ENCODE data around the gene CCT6A. TPM values are rescaled to one million over a fixed set of nuclear protein-coding genes. Genes with fewer than 3 reads are reported as not detected.

The CCT6A gene
- total and polyA plus RNA-seq, 9 of the 15 experiments (the other 6 are each of a cell fraction or from before 2014, with no cell fraction given): 244 to 708 (median 387) TPM

- TF ChIP-seq HSF4 (CRISPR knock-in tag; IDR thresholded peaks at IDR 0.05; ENCODE audit: borderline replicate concordance): no peak
- TF ChIP-seq NFIX (CRISPR knock-in tag; IDR thresholded peaks at IDR 0.05; ENCODE audit: low read depth): no peak
Observed at GRCh38 chr7:56003749-56004148, 47.8 kb upstream of the CCT6A start (continued).

- Histone ChIP-seq H3K4me3 (no peak overlapping the region), H2AFZ (ENCODE audit: low read depth, low read length) (no peak overlapping the region), H3K9me3 (replicated peaks; ENCODE audit: control insufficient read depth, insufficient read depth, low read depth, low read length) (no peaks in the 10 kb centered on the region), H3K79me2 (ENCODE audit: control insufficient read depth, insufficient read depth, low read length) (no peaks in the 10 kb centered on the region), H3K4me1 (replicated peaks in 1 of 2; ENCODE audit: control insufficient read depth in 2 of 2, insufficient read depth in 2 of 2, low read length in 2 of 2) (no peaks in the 10 kb centered on the region; a peak in 1 of 5 replicates), H3K27ac (ENCODE audit: extremely low read depth, low read depth, low read length) (no peak overlapping the region), H3K27me3 (ENCODE audit: control insufficient read depth in 2 of 2, insufficient read depth in 2 of 2, low read length in 2 of 2) (no peaks in the 10 kb centered on the region), H4K20me1 (replicated peaks; ENCODE audit: control insufficient read depth, insufficient read depth, low read length) (no peaks in the 10 kb centered on the region), H3K9me1 (ENCODE audit: control insufficient read depth, insufficient read depth, low read length) (no peaks in the 10 kb centered on the region), H3K36me3 (ENCODE audit: control insufficient read depth, insufficient read depth, low read length) (peaks cover 5% of the 10 kb centered on the region; the same call in 1 of the 3 replicates), H3K4me2 (ENCODE audit: insufficient read depth, low read length) (no peak overlapping the region), H3K9ac (ENCODE audit: insufficient read depth in 1 of 2, low read depth in 2 of 2, low read length in 2 of 2) (no peak overlapping the region)
- WGBS (ENCODE audit: insufficient coverage, low coverage, missing lambda C conversion rate): 34% methylated on average over 4 of the region's 4 CpGs
- BruUV-seq (replicated peaks): no TSS peak
- ChIA-PET POLR2A (interaction anchor here (0.8 to 1.2 kb wide), 3 partner anchors 9 to 177 kb away, joined by 3 to 5 read pairs (median 4); no protein-coding TSS in a partner anchor), CTCF (ENCODE audit: low intra/inter-chr PET ratio) (no interaction called here)
- FAIRE-seq: no peak
- TF ChIP-seq NR2C2 (CRISPR knock-in tag; IDR thresholded peaks at IDR 0.05) (no peak), NR2C2 (tag; IDR thresholded peaks at IDR 0.05) (peak; percentile 62), SMAD2 (IDR thresholded peaks at IDR 0.05; ENCODE audit: low read depth, low read length) (no peak), RBM25 (IDR thresholded peaks at IDR 0.05; ENCODE audit: low read depth, low read length, severe bottlenecking) (peak; percentile 41), POLR2B (IDR thresholded peaks at IDR 0.05; ENCODE audit: low read depth, partially characterized antibody) (no peak), ZNF121 (CRISPR knock-in tag; conservative IDR thresholded peaks at IDR 0.05) (peak; percentile 89), KDM1A (IDR thresholded peaks at IDR 0.05) (peak in 1 of 2 experiments; percentile 15; a peak in 1 of 4 replicates), TEAD4 (IDR thresholded peaks at IDR 0.05; ENCODE audit: low read length) (no peak), TEAD4 (CRISPR knock-in tag; IDR thresholded peaks at IDR 0.05; ENCODE audit: borderline replicate concordance) (no peak), NR2C1 (IDR thresholded peaks at IDR 0.05) (peak; percentile 66; the same call in 1 of the 2 replicates), NR2C1 (tag; IDR thresholded peaks at IDR 0.05) (peak; percentile 55; the same call in 1 of the 2 replicates), CBFA2T3 (IDR thresholded peaks at IDR 0.05) (peak; percentile 38)
- 0 out of 3 replicates have a peak, but pooled peaks have one; percentile 5 for ATAC-seq
- intact Hi-C loops (cut with micrococcal nuclease) (no loop called here), in situ Hi-C loops (cut with MboI) (no loop called here)
- peak in 3 of 4 experiments; percentile 10 to 42 (median 30) for DNase-seq (ENCODE audit: extremely low read depth in 1 of 4, low spot score in 3 of 4)
Observed at GRCh38 chr7:56007167-56007652, 44.4 kb upstream of the CCT6A start.
